NCI-H524 treated with DMSO at 0.1 percent for 48 hours (cell line): ENCODE results near the gene SPAG16.
"Not testable (repeated sequence)": the region's sequence is repeated elsewhere in the genome, so short reads cannot be mapped to it uniquely, and the experiment has no call there.

Experiments used
- DNase-seq: peaks from one replicate; lab custom pipeline; 2025; lab: John Stamatoyannopoulos, UW

The SPAG16 gene

GRCh38 chr2:213271947-213272346, 12.3 kb upstream of the SPAG16 start:
- no peak for DNase-seq

GRCh38 chr2:213274143-213274542, 10.1 kb upstream of the SPAG16 start:
- DNase-seq = no peak

- DNase-seq = no peak
These were observed 9.0 kb upstream of the SPAG16 start for GRCh38 chr2:213275265-213275664.

- not testable (repeated sequence) for DNase-seq
These were observed 7.1 kb upstream of the SPAG16 start for GRCh38 chr2:213277134-213277533.

- DNase-seq = no peak
These were observed 5.1 kb upstream of the SPAG16 start for GRCh38 chr2:213279116-213279620.

GRCh38 chr2:213279971-213280370, 4.3 kb upstream of the SPAG16 start:
- DNase-seq = no peak

- no peak for DNase-seq
These were observed 3.1 kb upstream of the SPAG16 start for GRCh38 chr2:213281156-213281555.

- no peak for DNase-seq
These were observed 1.1 kb downstream of the SPAG16 start for GRCh38 chr2:213285404-213285803.

GRCh38 chr2:213286161-213286560, 1.9 kb downstream of the SPAG16 start:
- no peak for DNase-seq

GRCh38 chr2:213288913-213289700, 4.8 kb downstream of the SPAG16 start:
- DNase-seq = no peak

GRCh38 chr2:213290501-213290900, 6.2 kb downstream of the SPAG16 start:
- no peak for DNase-seq

- no peak for DNase-seq
These were observed 12.0 kb downstream of the SPAG16 start for GRCh38 chr2:213296270-213296669.

GRCh38 chr2:213306316-213306942, 22.2 kb downstream of the SPAG16 start:
- no peak for DNase-seq

- DNase-seq = no peak
These were observed 31.1 kb downstream of the SPAG16 start for GRCh38 chr2:213315168-213315876.

- no peak for DNase-seq
These were observed 31.9 kb downstream of the SPAG16 start for GRCh38 chr2:213316001-213316735.

GRCh38 chr2:213317929-213318328, 33.7 kb downstream of the SPAG16 start:
- no peak for DNase-seq

- no peak for DNase-seq
These were observed 36.3 kb downstream of the SPAG16 start for GRCh38 chr2:213320604-213321003.

- no peak for DNase-seq
These were observed 52.0 kb downstream of the SPAG16 start for GRCh38 chr2:213336253-213336770.

- no peak for DNase-seq
These were observed 69.2 kb downstream of the SPAG16 start for GRCh38 chr2:213353419-213353818.

- no peak for DNase-seq
These were observed 92.4 kb downstream of the SPAG16 start for GRCh38 chr2:213376644-213377043.

- DNase-seq = not testable (repeated sequence)
These were observed 122.8 kb downstream of the SPAG16 start for GRCh38 chr2:213407027-213407426.
